Activated naive CD8-positive, alpha-beta T cell treated with anti-CD3 and anti-CD28 coated beads for 36 hours (primary cell): ENCODE results near the gene SEH1L. TPM values are rescaled to one million over a fixed set of nuclear protein-coding genes. Genes with fewer than 3 reads are reported as not detected.

Experiments
- DNase-seq: peaks from one replicate; pipeline ENCODE4 v3.0.0; 2021
- H3K27ac Mint-ChIP-seq: one replicate; pipeline ENCODE4 v1.8.0; 2022; ENCODE audit warnings: mild to moderate bottlenecking, moderate library complexity, mixed read lengths
- H3K27me3 Mint-ChIP-seq: one replicate; pipeline ENCODE4 v1.8.0; 2022; ENCODE audit warnings: mild to moderate bottlenecking, mixed read lengths
- H3K36me3 Mint-ChIP-seq: one replicate; pipeline ENCODE4 v1.8.0; 2021; ENCODE audit warnings: mild to moderate bottlenecking, mixed read lengths
- H3K4me1 Mint-ChIP-seq: one replicate; pipeline ENCODE4 v1.8.0; 2021; ENCODE audit warnings: mixed read lengths
- H3K4me3 Mint-ChIP-seq: one replicate; pipeline ENCODE4 v1.8.0; 2022; ENCODE audit warnings: mild to moderate bottlenecking, moderate library complexity, mixed read lengths
- H3K9me3 Mint-ChIP-seq: one replicate; pipeline ENCODE4 v1.8.0; 2022; ENCODE audit warnings: mixed read lengths
- total RNA-seq, 2 experiments: library from RNA; stranded (reverse); gene quantifications; one replicate each; pipeline ENCODE4 v1.2.3, GENCODE V29; 2021

Gene SEH1L
- total RNA-seq, 2 experiments from 2014 or later = 146 to 155 TPM

DNA sequence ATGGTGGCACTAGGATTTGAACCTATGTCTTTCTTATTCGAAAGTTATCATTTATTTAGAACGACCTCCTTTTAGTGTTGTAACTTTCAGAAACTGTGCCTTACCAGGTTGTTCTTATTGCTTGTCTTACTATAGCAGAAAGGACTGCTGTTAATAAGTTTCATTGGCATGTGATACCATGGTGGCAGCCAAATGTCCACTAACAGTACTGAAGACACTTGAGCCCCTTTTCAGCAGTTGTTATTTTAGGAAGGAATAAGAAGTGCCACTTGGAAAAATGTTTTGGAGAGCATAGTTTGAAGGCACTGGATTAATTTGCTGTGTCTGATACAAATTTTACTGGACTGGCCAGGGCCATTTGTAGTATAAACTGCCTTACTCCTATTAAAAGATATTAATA lies 81.1 kb downstream of the SEH1L start:
- H3K9me3 Mint-ChIP-seq = no peaks in the 10 kb centered on the region
- H3K36me3 Mint-ChIP-seq = peaks cover 43% of the 10 kb centered on the region
- peaks cover 4% of the 10 kb centered on the region for H3K4me1 Mint-ChIP-seq
- no peak for DNase-seq
- H3K4me3 Mint-ChIP-seq = no peak overlapping the region
- H3K27ac Mint-ChIP-seq = no peak overlapping the region
- H3K27me3 Mint-ChIP-seq = no peaks in the 10 kb centered on the region

DNA sequence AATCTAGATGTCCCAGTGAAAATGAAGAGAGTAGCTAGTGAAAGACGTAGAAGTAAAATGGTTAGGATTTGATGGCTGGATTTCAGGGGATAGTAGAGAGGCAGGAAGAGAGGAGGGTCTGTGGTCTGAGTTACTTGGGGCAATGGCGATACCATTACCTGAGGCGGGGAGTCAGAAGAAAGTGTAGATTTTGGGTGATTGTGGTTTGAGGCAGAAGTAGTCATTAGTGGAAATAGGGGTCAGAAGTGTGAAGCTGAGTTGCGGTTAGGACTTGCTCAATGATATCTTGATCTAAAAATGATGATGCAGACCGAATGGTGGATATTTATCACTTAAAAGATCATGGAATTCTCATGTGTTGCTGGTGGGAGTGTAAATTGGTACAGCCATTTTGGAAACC lies 84.4 kb downstream of the SEH1L start:
- Mint-ChIP-seq H3K36me3 (peaks cover 43% of the 10 kb centered on the region), H3K27ac (no peak overlapping the region), H3K4me3 (no peak overlapping the region), H3K9me3 (no peaks in the 10 kb centered on the region), H3K27me3 (no peaks in the 10 kb centered on the region), H3K4me1 (peaks cover 10% of the 10 kb centered on the region)
- DNase-seq = no peak

DNA sequence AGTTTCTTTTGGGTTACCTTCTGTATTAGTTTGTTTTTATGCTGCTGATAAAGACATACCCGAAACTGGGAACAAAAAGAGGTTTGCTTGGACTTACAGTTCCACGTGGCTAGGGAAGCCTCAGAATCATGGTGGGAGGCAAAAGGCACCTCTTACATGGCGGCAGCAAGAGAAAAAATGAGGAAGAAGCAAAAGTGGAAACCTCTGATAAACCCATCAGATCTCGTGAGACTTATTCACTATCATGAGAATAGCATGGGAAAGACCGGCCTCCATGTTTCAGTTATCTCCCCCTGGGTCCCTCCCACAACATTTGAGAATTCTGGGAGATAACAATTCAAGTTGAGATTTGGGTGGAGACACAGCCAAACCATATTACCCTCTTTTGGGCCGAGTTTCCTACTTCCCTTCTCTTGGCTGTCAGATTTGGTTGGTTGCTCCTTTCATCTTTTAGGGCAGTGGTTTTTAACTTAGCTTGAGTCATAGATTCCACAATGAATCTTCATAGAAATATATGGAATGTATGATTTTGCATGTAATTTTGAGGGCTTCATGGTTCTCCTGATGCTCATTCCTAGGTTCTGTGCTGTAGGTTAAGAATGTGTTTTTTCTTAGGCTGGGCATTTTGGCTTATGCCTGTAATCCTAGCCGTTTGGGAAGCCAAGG lies 87.6 kb downstream of the SEH1L start:
- H3K9me3 Mint-ChIP-seq = no peaks in the 10 kb centered on the region
- no peak overlapping the region for H3K4me3 Mint-ChIP-seq
- no peak overlapping the region for H3K27ac Mint-ChIP-seq
- peaks cover 12% of the 10 kb centered on the region for H3K4me1 Mint-ChIP-seq
- peaks cover 54% of the 10 kb centered on the region for H3K36me3 Mint-ChIP-seq
- no peaks in the 10 kb centered on the region for H3K27me3 Mint-ChIP-seq
- no peak for DNase-seq

DNA sequence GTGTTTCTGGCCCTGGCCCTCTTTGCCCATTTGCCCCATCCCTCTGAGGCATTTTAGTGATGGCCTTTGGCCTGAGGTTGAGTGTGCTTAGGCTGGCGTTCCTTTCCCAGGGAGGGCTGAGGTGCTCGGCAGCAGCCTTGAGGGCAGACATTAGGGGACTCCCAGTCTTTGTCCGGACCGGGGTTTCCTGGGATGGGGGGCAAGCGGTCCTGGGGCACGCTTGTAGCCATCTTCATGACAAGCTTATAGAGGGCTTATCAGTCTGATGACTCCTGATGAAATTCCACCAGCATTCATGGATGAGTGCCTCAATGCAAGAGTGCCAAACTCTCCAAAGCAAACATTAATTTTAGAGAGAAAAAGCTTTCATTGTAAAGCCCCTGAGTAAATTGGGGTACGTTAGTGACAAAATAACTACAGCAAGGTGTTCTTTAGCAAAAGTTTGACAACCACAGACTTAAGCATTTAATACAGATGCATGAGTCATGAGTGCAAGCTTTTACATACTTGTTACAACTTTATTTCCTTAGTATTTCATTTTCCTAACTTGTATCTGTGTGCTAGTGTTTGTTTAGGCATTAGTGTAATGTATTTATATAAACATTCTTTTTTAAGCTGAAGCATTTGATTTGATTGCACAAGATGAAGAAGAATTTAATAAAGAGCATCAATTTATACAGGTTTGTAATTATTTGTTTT lies 89.0 kb downstream of the SEH1L start:
- peaks cover 55% of the 10 kb centered on the region for H3K36me3 Mint-ChIP-seq
- no peak overlapping the region for H3K4me3 Mint-ChIP-seq
- H3K27ac Mint-ChIP-seq = no peak overlapping the region
- peaks cover 12% of the 10 kb centered on the region for H3K4me1 Mint-ChIP-seq
- no peaks in the 10 kb centered on the region for H3K9me3 Mint-ChIP-seq
- no peak for DNase-seq
- no peaks in the 10 kb centered on the region for H3K27me3 Mint-ChIP-seq

Other genes with a start within 250 kb of the SEH1L start
- gene CEP76, start 245.3 kb upstream of the SEH1L start, total RNA-seq = 10 to 100 TPM; 14.4 to 16.8 TPM
- 100 to 1,000 TPM; 121 to 125 TPM for gene PSMG2, start 245.0 kb upstream of the SEH1L start, total RNA-seq
- 10 to 100 TPM; 50.9 to 57.2 TPM for gene PTPN2, start 63.8 kb upstream of the SEH1L start, total RNA-seq
- 10 to 100 TPM; 26.2 to 27.5 TPM for gene CEP192, start 43.4 kb downstream of the SEH1L start, total RNA-seq